ENCODE measurements around the gene GAL3ST3.
"Not testable (repeated sequence)": the region's sequence is repeated elsewhere in the genome, so short reads cannot be mapped to it uniquely, and the experiment has no call there.

The GAL3ST3 gene

DNA sequence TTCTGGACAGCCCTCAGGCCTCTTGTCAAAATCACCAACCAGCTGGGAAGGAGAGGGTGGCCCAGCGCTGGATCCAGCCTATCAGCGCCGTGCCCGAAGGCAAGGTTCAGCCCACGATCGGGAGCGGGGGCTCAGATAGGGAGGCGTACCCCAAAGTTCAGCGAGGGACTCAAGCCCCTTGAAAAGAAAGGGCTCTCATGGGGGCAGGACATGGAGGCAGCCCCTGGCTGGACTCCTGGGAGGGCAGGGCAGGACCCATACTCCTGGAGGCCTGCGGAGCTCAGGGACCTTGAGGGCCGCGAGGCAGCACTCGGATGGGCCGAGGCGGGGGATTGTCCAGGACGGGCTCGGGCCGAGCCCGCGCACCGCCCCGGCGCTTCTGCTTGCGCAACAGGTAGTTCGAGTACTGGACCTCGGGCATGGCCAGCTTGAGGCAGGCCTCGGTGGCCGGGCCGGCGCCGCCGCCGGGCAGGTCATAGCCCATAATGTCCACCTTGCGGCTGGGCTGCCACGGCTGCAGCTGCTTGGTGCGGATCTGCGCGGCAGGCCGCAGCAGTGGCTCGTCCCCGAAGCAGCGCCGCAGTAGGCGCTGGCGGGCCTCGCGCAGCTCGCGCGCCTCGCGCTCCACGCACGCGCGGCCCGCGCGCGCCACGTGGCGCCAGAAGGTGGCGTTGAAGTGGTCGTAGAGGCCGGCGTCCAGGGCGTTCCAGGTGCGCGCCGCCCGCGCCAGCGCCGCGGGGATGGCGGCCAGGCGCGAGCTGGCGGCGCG lies 6.5 kb downstream of the GAL3ST3 start:
- DNase-seq, result no peak

DNA sequence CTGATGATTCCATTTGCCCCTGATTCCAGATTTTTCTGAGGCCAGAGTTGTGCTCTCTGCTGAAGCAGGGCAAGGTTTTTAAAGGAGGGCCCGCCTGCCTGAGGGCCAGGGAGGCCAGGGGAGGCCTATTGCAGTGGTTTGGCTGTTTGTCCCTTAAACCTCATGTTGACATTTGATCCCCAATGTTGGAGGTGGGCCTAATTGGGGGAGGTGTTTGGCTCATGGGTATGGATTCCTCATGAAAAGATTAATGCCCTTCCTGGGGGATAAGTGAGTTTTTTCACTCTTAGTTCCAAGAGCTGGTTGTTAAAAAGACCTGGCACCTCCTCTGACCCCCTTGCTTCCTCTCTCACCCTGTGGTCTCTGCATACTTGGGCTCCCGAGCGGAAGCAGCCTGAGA lies 9.2 kb downstream of the GAL3ST3 start:
- DNase-seq, result no peak

DNA sequence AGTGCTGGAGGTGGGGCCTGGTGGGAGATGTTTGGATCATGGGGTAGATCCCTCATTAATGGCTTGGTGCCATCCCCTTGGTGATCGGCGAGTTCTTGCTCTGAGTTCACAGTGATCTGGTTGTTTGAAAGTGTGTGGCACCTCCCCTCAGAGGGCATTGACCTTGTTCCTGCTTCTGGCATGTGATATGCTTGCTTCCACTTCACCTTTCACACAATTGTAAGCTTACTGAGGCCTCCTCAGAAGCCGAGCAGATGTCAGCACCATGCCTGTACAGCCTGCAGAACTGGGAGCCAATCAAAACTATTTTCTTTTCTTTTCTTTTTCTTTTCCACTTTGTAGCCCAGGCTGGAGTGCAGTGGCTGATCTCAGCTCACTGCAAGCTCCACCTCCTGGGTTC lies 11.6 kb downstream of the GAL3ST3 start:
- DNase-seq, result no peak

- no peak for DNase-seq
Observed at GRCh38 chr11:66036334-66036710, 12.6 kb downstream of the GAL3ST3 start.

DNA sequence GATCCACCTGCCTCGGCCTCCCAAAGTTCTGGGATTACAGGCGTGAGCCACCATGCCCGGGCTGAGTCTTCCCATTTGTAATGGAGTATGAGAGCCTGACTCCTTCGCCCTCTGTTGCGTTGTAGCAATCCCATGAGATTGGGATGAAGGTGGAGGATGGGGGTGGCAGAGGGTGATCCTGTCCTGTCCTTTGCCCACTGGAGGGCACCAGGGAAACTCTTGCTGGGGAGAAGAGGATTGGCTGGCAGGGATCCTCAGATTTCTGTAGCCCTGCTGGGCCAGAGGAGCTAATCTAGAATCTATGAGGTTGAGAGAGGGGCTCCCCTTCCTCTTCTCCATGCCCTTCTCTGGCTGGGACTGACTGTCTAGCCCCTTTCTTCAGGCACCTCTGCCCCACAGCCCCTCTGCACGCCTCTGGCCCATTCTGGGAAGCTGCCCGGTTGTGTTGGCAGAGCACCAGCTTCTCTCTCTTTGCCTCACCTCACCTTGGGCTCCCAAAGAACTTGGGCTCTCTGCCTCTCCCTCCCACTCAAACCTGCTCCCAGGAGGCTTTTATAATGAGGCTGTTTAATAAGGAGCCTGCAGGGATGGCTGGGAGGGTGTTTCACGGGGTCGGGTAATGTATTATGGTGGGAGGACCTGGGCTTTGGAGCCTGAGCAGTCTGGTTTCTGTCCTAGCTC lies 13.2 kb downstream of the GAL3ST3 start:
- DNase-seq, result peak; percentile 40

DNA sequence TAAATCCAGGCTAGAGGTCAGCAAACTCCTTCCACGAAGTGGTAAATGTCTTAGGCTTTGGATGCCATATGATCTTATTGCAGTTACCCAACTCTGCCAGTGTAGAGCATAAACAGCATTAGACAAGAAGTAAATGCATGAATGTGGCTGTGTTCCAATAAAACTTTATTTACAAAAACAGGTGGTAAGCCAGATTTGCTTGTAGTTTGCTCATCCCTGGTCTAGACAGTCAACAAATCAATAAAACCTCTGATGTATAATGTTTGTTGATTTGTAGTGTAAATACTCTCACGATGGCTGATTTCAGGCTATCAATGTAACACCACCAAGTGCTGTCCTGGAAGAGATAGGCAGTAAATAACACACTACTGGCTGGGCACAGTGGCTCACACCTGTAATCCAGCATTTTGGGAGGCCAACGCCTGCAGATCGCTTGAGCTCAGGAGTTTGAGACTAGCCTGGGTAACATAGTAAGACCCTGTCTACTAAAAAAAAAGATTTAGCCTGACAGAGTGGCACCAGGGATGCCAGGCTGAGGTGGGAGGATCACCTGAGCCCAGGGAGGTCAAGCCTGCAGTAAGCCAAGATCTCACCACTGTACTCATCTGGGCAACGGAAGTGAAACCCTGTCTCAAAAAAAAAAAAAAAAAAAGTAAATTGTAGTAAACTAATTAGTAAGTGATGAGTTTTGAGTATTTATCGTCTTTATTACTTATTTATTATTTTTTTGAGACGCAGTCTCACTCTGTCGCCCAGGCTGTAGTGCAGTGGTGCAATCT lies 15.8 kb downstream of the GAL3ST3 start:
- DNase-seq, result peak; percentile 71

DNA sequence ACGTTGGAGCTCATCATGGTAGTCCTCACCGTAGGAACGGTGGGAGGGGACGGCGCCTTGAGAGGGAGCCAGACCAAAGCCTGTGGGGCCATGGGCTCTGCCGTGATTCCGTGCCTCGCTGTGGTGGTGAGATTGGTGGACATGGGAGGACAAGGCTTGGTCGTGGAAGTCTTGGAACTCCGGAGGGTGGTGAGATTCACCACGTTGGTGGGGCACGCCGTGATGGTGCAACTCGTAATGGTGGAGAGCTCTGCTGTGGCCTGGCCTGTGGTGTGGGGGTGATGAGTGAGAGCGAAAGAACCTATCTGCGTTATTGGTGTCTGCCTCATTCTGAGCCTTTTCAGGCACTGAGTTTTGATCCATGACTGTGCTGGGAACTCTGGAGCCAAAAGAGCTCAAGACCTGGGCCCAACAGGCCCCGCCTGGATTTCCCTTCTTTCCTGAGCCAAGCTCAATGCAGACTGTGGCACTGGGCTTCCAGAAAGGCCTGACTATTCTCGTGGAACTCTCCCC lies 22.9 kb downstream of the GAL3ST3 start, which contains the start of gene CATSPER1:
Gene CATSPER1 (minus strand): TSS at position 463 of the 513 bp plus-strand sequence. CDS start 100 bp downstream, at position 363.
- DNase-seq, result no peak

DNA sequence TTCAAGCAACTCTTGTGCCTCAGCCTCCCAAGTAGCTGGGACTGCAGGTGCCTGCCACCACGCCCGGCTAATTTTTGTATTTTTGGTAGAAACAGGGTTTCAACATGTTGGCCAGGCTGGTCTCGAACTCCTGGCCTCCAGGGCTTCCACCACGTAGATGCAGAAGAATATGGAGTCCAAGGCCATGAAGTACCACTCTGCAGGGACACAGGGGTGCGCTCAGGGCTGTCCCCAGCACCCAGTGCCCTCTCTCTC lies 25.8 kb downstream of the GAL3ST3 start:
- not testable (repeated sequence) for DNase-seq

- peak; percentile 89 for DNase-seq
Observed at GRCh38 chr11:66022401-66023185, 26.4 kb downstream of the GAL3ST3 start.

- peak; percentile 40 for DNase-seq
Observed at GRCh38 chr11:66020618-66021357, 28.2 kb downstream of the GAL3ST3 start.

GRCh38 chr11:66020212-66020611 lies 28.7 kb downstream of the GAL3ST3 start:
- no peak for DNase-seq

GRCh38 chr11:66017321-66017720 lies 31.6 kb downstream of the GAL3ST3 start:
- no peak for DNase-seq

DNA sequence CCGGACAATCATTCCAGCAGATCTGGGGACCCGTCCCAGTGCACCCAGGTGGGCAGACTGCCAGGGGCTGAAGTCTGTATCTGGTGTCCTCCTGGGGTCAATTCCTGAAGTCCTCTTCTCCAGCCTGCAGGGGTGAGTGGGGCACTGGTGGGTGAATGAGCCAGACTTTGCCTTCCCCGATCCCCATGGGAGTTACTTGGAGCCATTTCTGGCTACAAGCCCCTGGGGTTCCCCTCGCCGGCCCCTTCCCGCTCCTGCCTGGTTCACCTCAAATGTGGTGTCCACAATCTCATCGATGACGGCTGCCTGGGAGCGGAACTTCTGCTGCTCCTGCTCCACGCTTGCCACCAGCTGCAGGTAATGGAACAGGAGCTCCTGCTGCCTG lies 32.2 kb downstream of the GAL3ST3 start:
- no peak for DNase-seq

DNA sequence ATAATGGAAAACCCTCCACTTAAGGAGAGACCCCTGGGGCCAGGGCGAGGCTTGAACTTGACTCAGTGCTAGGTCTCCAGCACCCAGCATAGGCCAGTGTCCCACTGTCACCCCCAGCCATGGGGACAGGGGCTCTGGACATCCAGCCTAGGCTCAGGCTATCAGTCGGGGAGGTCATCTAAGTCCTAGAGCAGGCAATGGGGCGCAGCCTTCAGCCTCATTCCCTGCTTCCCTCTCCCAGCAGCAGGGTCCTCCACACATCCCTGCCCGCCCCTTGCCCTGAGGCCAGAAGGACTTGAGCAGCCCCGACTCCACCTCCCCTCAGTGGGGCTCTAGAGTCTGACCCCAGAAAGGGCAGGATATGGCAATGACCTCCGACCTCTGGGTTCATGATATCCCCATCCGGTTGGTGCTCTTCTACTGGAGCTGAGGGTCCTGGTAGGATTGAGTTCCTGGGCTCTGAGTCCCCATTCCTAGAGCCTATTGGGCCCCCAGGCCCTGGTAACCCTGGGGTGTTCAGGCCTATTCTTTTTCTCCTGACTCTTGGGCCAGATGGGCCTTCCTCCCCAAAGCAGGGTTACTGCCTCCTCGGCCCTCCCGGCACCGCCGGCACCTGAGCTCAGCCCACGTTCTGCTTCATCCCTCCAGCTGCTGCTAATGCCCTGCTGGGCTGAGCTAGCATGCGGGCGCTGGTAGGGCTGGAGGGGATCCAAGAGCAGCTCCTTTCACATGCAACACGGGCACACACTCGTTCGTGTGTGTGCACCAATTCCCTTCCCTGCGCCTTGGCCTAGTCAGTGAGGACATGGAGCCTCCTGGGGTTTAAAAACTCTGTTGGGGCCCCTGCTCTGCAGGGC lies 32.8 kb downstream of the GAL3ST3 start:
- peak; percentile 70 for DNase-seq

- DNase-seq, result no peak
Observed at GRCh38 chr11:66015454-66015881, 33.5 kb downstream of the GAL3ST3 start.

GRCh38 chr11:66014804-66015453 lies 34.0 kb downstream of the GAL3ST3 start:
- no peak for DNase-seq

DNA sequence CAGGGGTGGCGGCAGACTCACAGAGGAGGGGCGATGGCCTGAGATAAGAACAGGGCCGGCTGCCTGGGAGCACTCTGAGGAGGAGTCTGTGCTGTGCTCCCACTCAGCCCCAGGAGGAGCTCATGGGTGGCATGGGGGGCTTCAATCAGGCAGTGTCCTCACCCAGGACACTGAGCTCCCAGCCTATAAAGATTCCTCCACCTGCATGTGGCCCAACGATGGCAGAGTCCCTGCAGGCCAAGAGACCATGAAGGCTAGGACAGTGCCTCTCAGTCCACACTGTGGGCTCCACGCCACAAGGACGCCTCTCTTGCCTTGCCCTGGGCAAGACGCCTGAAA lies 35.2 kb downstream of the GAL3ST3 start:
- no peak for DNase-seq

DNA sequence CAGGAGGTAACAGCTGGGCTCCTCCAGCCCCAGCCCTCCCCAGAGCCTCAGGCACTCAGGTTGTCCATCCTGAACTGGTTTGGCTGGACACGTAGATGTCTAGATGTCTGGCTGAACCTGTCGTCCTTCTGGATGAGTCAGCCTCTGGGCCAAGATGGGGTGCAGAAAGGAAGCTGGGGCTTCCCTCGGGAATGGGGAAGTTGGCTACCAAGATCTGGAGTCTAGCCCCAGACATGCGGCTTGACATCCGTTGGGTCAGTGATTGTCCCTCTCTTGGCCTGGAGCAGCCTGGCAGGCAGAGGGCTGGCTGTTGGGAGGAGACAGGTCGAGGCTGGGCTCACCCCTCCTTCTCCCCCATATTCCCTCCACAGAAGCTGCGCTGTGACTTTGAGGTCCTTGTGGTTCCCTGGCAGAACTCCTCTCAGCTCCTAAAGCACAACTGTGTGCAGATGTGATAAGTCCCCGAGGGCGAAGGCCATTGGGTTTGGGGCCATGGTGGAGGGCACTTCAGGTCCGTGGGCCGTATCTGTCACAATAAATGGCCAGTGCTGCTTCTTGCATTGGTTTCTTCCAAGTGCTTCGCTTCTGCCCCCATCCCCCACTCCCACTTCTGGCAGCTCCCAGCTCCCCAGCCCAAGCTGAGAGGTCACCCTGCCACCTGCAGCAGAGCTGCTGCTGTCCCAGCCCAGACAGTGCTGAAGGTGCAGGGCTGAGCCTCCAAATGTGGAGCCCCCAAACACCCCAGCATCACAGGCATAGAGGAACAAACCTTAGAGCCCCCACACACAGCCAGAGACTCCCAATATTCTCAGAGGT lies 35.8 kb downstream of the GAL3ST3 start:
- DNase-seq, result peak; percentile 83

DNA sequence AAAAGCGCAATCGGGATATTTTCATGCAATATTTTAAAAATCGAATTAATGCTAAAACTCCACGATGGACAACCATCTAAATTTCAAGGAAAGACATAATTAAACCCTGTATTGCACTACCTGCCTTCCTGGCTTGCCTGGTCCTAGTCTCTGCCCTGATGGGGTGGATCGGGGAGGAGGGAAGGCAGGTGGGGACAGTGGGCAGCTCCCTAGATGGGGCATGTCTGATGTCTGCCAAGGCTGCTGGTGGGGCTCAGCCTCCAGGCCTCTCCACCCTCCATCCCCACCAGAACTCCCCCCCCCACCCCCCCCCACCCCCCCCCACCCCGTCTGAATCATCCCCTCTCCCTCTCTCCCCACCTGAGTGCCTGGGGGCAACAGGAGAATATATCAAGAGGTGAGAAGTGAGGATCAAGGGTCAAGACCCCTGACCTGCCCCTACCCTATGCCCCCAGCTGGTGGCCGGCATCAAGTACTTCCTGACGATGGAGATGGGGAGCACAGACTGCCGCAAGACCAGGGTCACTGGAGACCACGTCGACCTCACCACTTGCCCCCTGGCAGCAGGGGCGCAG lies 36.5 kb downstream of the GAL3ST3 start:
- no peak for DNase-seq

All from RPMI8226 (cell line).